H1 (cell line): ENCODE measurements around the gene NFYB. TPM values are rescaled to one million over a fixed set of nuclear protein-coding genes. Genes with fewer than 3 reads are reported as not detected.
A peak's percentile ranks its signal among the peaks of the same experiment; 100 is the strongest.

Experiments
- CTCF ChIA-PET: fragments of 300-600 bp; sonication (Branson Sonifier 250); formaldehyde crosslinking; loops from one replicate; lab custom pipeline; 2021; ENCODE audit not compliant: partially characterized antibody; lab: Charles Lee
- POLR2A ChIA-PET: fragments of 300-600 bp; sonication (Branson Sonifier 250); formaldehyde crosslinking; loops from one replicate; lab custom pipeline; 2021; ENCODE audit warnings: inconsistent platforms; ENCODE audit not compliant: partially characterized antibody; lab: Charles Lee
- DNase-seq, 2 experiments: peaks; one replicate each; pipeline versions ENCODE4 v3.0.0 to v3.0.0-alpha.2; 2010 to 2022; ENCODE audit warnings: low spot score in 2 of 2, low read depth in 1 of 2, mixed read lengths in 1 of 2
- FAIRE-seq: peaks from 2 replicates; lab custom pipeline; 2011; peaks lifted over from hg19 to GRCh38; lab: Jason Lieb, UNC
- H2AFZ ChIP-seq: 2 replicates; pipeline ENCODE4 v1.8.1; 2012; ENCODE audit warnings: low read length, inconsistent platforms
- H2AK5ac ChIP-seq: 2 replicates; pipeline ENCODE4 v1.6.1; 2013; ENCODE audit warnings: low read depth, low read length
- H2BK120ac ChIP-seq: replicated peaks from 2 replicates; pipeline ENCODE3; 2013; ENCODE audit warnings: low read depth, low read length, inconsistent platforms
- H2BK12ac ChIP-seq: 2 replicates; pipeline ENCODE4 v1.6.1; 2013; ENCODE audit warnings: low read depth, low read length
- H2BK15ac ChIP-seq: 2 replicates; pipeline ENCODE4 v1.6.1; 2013; ENCODE audit warnings: low read length
- H2BK20ac ChIP-seq: 2 replicates; pipeline ENCODE4 v1.6.1; 2013; ENCODE audit warnings: low read length
- H2BK5ac ChIP-seq: 2 replicates; pipeline ENCODE4 v1.6.1; 2013; ENCODE audit warnings: low read depth, low read length
- H3K14ac ChIP-seq: 2 replicates; pipeline ENCODE4 v1.6.1; 2013; ENCODE audit warnings: inconsistent platforms; ENCODE audit not compliant: insufficient read length
- H3K18ac ChIP-seq: 2 replicates; pipeline ENCODE4 v1.6.1; 2013; ENCODE audit warnings: low read length; ENCODE audit errors: extremely low read depth
- H3K23ac ChIP-seq: 2 replicates; pipeline ENCODE4 v1.6.1; 2013; ENCODE audit warnings: inconsistent platforms; ENCODE audit not compliant: insufficient read length
- H3K23me2 ChIP-seq: 2 replicates; pipeline ENCODE4 v1.6.1; 2013; ENCODE audit warnings: low read depth, low read length
- H3K27ac ChIP-seq: 2 replicates; pipeline ENCODE4 v1.6.1; 2011; ENCODE audit warnings: low read depth, low read length, inconsistent platforms
- H3K27me3 ChIP-seq, 4 experiments: replicated peaks in 1 of 4; 1 replicate in 1 of 4; 2 replicates in 3 of 4; pipeline versions ENCODE4 v1.6.1 to v1.8.1; 2011 to 2013; ENCODE audit warnings: low read length in 3 of 4, mild to moderate bottlenecking in 3 of 4, inconsistent platforms in 2 of 4, mixed read lengths in 2 of 4, moderate library complexity in 1 of 4; ENCODE audit not compliant: control insufficient read depth in 3 of 4, insufficient read depth in 3 of 4; ENCODE audit errors: extremely low read depth in 1 of 4
- H3K36me3 ChIP-seq, 4 experiments: 2 replicates each; pipeline versions ENCODE4 v1.6.1 to v1.8.1; 2011 to 2013; ENCODE audit warnings: mild to moderate bottlenecking in 4 of 4, low read length in 3 of 4, moderate library complexity in 2 of 4, control low read depth in 1 of 4, inconsistent platforms in 1 of 4; ENCODE audit not compliant: insufficient read depth in 4 of 4, control insufficient read depth in 2 of 4
- H3K4ac ChIP-seq: replicated peaks from 2 replicates; pipeline ENCODE3; 2013; ENCODE audit warnings: low read length, low read depth, mixed read lengths, inconsistent platforms; ENCODE audit not compliant: insufficient read length
- H3K4me1 ChIP-seq, 4 experiments: replicated peaks in 1 of 4; 1 replicate in 1 of 4; 2 replicates in 3 of 4; pipeline versions ENCODE4 v1.6.1 to v1.8.1; 2011 to 2013; ENCODE audit warnings: low read length in 3 of 4, inconsistent platforms in 2 of 4, mixed read lengths in 1 of 4; ENCODE audit not compliant: insufficient read depth in 4 of 4, control insufficient read depth in 3 of 4
- H3K4me2 ChIP-seq, 2 experiments: 2 replicates each; pipeline versions ENCODE4 v1.6.1 to v1.8.1; 2011 to 2013; ENCODE audit warnings: low read depth in 2 of 2, low read length in 2 of 2, control low read depth in 1 of 2, inconsistent platforms in 1 of 2, mild to moderate bottlenecking in 1 of 2; ENCODE audit not compliant: insufficient read depth in 1 of 2
- H3K4me3 ChIP-seq, 4 experiments: fragments of 200-600, 300-600 bp in 1 of 4; sonication (generic), shearing (Covaris generic), sonication (Bioruptor Twin) in 1 of 4; 2 replicates each; pipeline versions ENCODE4 v1.5.1 to v1.8.1; 2011 to 2016; ENCODE audit warnings: low read length in 4 of 4, low read depth in 3 of 4, control low read depth in 2 of 4, inconsistent platforms in 2 of 4, mild to moderate bottlenecking in 2 of 4, mixed read lengths in 1 of 4, moderate library complexity in 1 of 4; ENCODE audit not compliant: insufficient read depth in 2 of 4; ENCODE audit errors: extremely low read depth in 1 of 4
- H3K56ac ChIP-seq: replicated peaks from 2 replicates; pipeline ENCODE3; 2013; ENCODE audit warnings: low read depth, mild to moderate bottlenecking, mixed read lengths, low read length, inconsistent platforms; ENCODE audit not compliant: insufficient read length
- H3K79me1 ChIP-seq: 2 replicates; pipeline ENCODE4 v1.6.1; 2013; ENCODE audit warnings: low read depth, low read length, control low read depth
- H3K79me2 ChIP-seq, 2 experiments: 2 replicates each; pipeline versions ENCODE4 v1.6.1 to v1.8.1; 2012 to 2013; ENCODE audit warnings: low read length in 2 of 2, mild to moderate bottlenecking in 2 of 2, inconsistent platforms in 1 of 2; ENCODE audit not compliant: insufficient read depth in 2 of 2, control insufficient read depth in 1 of 2
- H3K9ac ChIP-seq, 4 experiments: replicated peaks in 1 of 4; 1 replicate in 1 of 4; 2 replicates in 3 of 4; pipeline versions ENCODE4 v1.6.1 to v1.8.1; 2011 to 2013; ENCODE audit warnings: low read depth in 3 of 4, low read length in 3 of 4, control low read depth in 2 of 4, mild to moderate bottlenecking in 2 of 4, moderate library complexity in 2 of 4, inconsistent platforms in 1 of 4; ENCODE audit errors: extremely low read depth in 1 of 4
- H3K9me3 ChIP-seq, 2 experiments: 2 replicates each; pipeline versions ENCODE4 v1.6.1 to v1.8.1; 2012 to 2013; ENCODE audit warnings: mild to moderate bottlenecking in 2 of 2, moderate library complexity in 2 of 2, control low read depth in 1 of 2, inconsistent platforms in 1 of 2, low read depth in 1 of 2, low read length in 1 of 2, mixed read lengths in 1 of 2; ENCODE audit not compliant: insufficient read depth in 2 of 2
- H4K20me1 ChIP-seq, 2 experiments: replicated peaks in 1 of 2; 2 replicates each; pipeline versions ENCODE3 to v1.8.1; 2011 to 2013; ENCODE audit warnings: inconsistent platforms in 2 of 2, low read length in 2 of 2, mild to moderate bottlenecking in 1 of 2; ENCODE audit not compliant: insufficient read depth in 2 of 2, control insufficient read depth in 1 of 2
- H4K5ac ChIP-seq: 2 replicates; pipeline ENCODE4 v1.6.1; 2013; ENCODE audit warnings: low read length, low read depth, mixed read lengths, inconsistent platforms; ENCODE audit not compliant: insufficient read length
- H4K8ac ChIP-seq: 2 replicates; pipeline ENCODE4 v1.8.0; 2013; ENCODE audit warnings: mild to moderate bottlenecking, moderate library complexity, low read length, inconsistent platforms; ENCODE audit not compliant: insufficient read depth; ENCODE audit errors: extremely low read depth
- H4K91ac ChIP-seq: replicated peaks from 2 replicates; pipeline ENCODE3; 2013; ENCODE audit warnings: low read length, mixed read lengths, inconsistent platforms; ENCODE audit not compliant: insufficient read length
- E2F6 ChIP-seq: IDR thresholded peaks from 2 replicates; pipeline ENCODE4 v1.6.1; 2012; ENCODE audit warnings: inconsistent platforms
- EGR1 ChIP-seq: IDR thresholded peaks from 2 replicates; pipeline ENCODE4 v1.6.1; 2011; ENCODE audit warnings: low read depth, low read length, borderline replicate concordance
- MAX ChIP-seq: IDR thresholded peaks from 2 replicates; pipeline ENCODE4 v1.6.1; 2012; ENCODE audit warnings: inconsistent platforms
- RFX5 ChIP-seq: IDR thresholded peaks from 2 replicates; pipeline ENCODE4 v1.6.1; 2011; ENCODE audit warnings: low read depth, low read length, improper control_type of control experiment, borderline replicate concordance
- WGBS, 2 experiments: shearing (Covaris generic) in 1 of 2; methylation state at CpG; one replicate each; pipeline versions ENCODE4 v1.1.6 to v1.1.7; 2013 to 2015; ENCODE audit warnings: low lambda C conversion rate in 2 of 2, mixed read lengths in 2 of 2, inconsistent platforms in 1 of 2, low coverage in 1 of 2, missing lambda C conversion rate in 1 of 2; ENCODE audit not compliant: insufficient replicate concordance in 2 of 2, insufficient coverage in 1 of 2, insufficient read length in 1 of 2; ENCODE audit errors: extremely low coverage in 1 of 2, missing lambda C conversion rate in 1 of 2; 5-methylcytosine and 5-hydroxymethylcytosine counted together
- polyA plus RNA-seq, 7 experiments: library from polyadenylated mRNA; depleted of rRNA in 3 of 7; stranded (reverse) in 5 of 7; unstranded in 2 of 7; fragments of >200 nt in 5 of 7; fragments of 200-250 nt in 2 of 7; gene quantifications; 1 replicate in 5 of 7; 2 replicates in 1 of 7; 4 replicates in 1 of 7; pipeline versions ENCODE4 v1.2.1 to v1.2.3, GENCODE V29; 2011 to 2013; ENCODE audit warnings: missing spikeins in 2 of 7, mixed read lengths in 2 of 7
- total RNA-seq: library from RNA; stranded (reverse); fragmentation: NEBNext Ultra II Directional; extraction: Animal tissue kit (Norgen Biotek cat#: 25700); gene quantifications from 2 replicates; pipeline ENCODE4 v1.2.1, GENCODE V29; 2021

NFYB gene
- total and polyA plus RNA-seq, 2 of the 8 experiments (the other 6 are each of a cell fraction or from before 2014, with no cell fraction given): 29.1 to 43.5 TPM

- WGBS, 2 experiments: 87% methylated on average over 10 of the region's 10 CpGs; no CpG with 5 or more reads in 1 of the 2 experiments
- no peaks in the 10 kb centered on the region for H3K79me2 ChIP-seq
- H3K4me3 ChIP-seq: no peak overlapping the region
- no peaks in the 10 kb centered on the region for H3K23me2 ChIP-seq
- no peaks in the 10 kb centered on the region for H3K79me1 ChIP-seq
- H3K36me3 ChIP-seq: no peaks in the 10 kb centered on the region
- no peak overlapping the region for H4K8ac ChIP-seq
- H2BK5ac ChIP-seq: no peak overlapping the region
- H2BK15ac ChIP-seq: no peak overlapping the region
- no peak overlapping the region for H4K5ac ChIP-seq
- no peak overlapping the region for H2BK20ac ChIP-seq
- TF ChIP-seq EGR1 (no peak), E2F6 (peak; percentile 82), MAX (peak; percentile 84), RFX5 (no peak)
- TF ChIP-seq, all 59 proteins: peak for 2
- ChIA-PET CTCF (interaction anchor here (0.7 to 1.1 kb wide), 3 partner anchors 27 to 206 kb away, joined by 3 read pairs; no protein-coding TSS in a partner anchor), POLR2A (no interaction called here)
- Histone ChIP-seq H3K4me1 (no peaks in the 10 kb centered on the region), H3K9ac (no peak overlapping the region), H2BK12ac (no peak overlapping the region), H4K20me1 (no peaks in the 10 kb centered on the region), H3K14ac (no peak overlapping the region), H3K18ac (no peak overlapping the region), H3K23ac (no peak overlapping the region), H3K56ac (no peak overlapping the region), H3K27ac (no peak overlapping the region), H3K4ac (no peak overlapping the region), H4K91ac (no peak overlapping the region), H2BK120ac (no peak overlapping the region), H2AK5ac (no peak overlapping the region), H3K9me3 (no peaks in the 10 kb centered on the region), H3K4me2 (no peak overlapping the region), H3K27me3 (0 out of 7 replicates have a peak, but pooled peaks cover 0 to 2% (median 0%) of the 10 kb centered on the region in 4 experiments), H2AFZ (no peak overlapping the region)
- DNase-seq (peak in 1 of 2 experiments; percentile 28), FAIRE-seq (no peak)
Measured at GRCh38 chr12:104175726-104176247, 37.8 kb upstream of the NFYB start.
